ENCODE measurements around the gene SLC27A2. TPM values are rescaled to one million over a fixed set of nuclear protein-coding genes. Genes with fewer than 3 reads are reported as not detected.
"Not testable (repeated sequence)": the region's sequence is repeated elsewhere in the genome, so short reads cannot be mapped to it uniquely, and the experiment has no call there.

Gene SLC27A2
- total RNA-seq: 10 to 100 TPM; 28.6 to 29.2 TPM

DNA sequence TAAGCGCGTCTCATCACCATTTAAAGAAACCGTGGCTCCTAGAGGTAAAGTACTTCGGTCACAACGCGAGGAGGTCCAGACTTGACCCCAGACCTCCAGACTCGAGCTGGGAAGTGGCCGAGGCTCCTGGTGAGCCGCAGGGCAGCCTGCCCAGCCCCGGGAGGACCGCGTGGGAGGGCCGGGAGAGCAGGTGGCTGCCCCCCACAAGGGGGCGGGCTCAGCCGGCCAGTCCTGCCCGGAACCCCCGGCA, at the start of gene SLC27A2:
Gene SLC27A2, plus strand, starts transcription at position 228 of the 250 bp plus-strand sequence. CDS start 232 bp downstream, outside the sequence.
- POLR2A ChIA-PET: interaction anchor here (1.9 to 2.3 kb wide), 2 partner anchors 79 to 174 kb away, joined by 16 read pairs; partner anchors contain the start of gene GABPB1

DNA sequence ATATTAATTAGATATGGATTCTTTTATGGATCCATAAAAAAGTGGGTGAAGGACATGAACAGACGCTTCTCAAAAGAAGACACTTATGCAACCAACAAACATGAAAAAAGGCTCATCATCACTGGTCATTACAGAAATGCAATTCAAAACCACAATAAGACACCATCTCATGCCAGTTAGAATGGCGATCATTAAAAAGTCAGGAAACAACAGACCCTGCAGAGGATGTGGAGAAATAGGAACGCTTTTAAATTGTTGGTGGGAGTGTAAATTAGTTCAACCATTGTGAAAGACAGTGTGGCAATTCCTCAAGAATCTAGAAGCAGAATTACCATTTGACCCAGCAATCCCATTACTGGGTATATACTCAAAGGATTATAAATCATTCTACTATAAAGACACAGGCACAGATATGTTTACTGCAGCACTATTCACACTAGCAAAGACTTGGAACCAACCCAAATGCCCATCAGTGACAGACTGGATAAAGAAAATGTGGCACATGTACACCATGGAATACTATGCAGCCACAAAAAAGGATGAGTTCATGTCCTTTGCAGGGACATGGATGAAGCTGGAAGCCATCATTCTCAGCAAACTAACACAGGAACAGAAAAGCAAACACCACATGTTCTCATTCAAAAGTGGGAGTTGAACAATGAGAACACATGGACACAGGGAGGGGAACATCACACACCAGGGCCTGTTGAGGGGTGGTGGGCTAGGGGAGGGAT, 49.6 kb upstream of the SLC27A2 start:
- POLR2A ChIA-PET: interaction anchor here (0.6 kb wide), 2 partner anchors 220 to 221 kb away, joined by 3 to 4 read pairs; no protein-coding TSS in a partner anchor
- CTCF ChIA-PET: not testable (repeated sequence)

More for the DNA sequence above, at the start of gene SLC27A2:
- CTCF ChIA-PET: interaction anchor here (0.9 to 2.7 kb wide), 4 partner anchors 30 to 134 kb away, joined by 3 to 11 read pairs (median 6); no protein-coding TSS in a partner anchor

DNA sequence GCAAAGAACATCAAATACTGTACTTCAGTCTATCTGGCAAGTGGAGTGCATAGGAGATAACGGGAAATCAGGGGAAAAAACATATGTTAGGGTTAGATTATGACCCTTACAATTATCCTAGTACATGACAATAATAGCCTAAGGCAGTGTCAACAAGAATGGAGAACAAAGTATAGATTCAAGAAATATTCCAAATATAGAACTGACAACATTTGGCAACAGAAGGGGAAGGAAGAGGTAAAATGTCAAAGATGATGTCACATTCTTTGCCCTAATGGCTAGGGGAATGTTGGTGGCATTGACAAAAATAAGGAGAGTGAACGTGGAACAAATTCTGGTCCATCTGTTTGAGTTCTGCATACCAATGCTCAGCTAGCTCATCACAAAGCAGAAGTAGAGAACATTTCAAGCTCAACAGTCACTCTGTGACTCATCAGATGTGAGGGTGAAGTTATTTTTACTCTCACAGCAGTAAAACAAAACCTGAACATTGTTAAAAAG, 47.4 kb upstream of the SLC27A2 start:
- ChIA-PET POLR2A (interaction anchor here (0.6 to 1.5 kb wide), 3 partner anchors 121 to 221 kb away, joined by 4 read pairs; partner anchors contain the start of gene GABPB1), CTCF (interaction anchor here (1.2 to 2.0 kb wide), 3 partner anchors 11 to 126 kb away, joined by 3 to 5 read pairs (median 4); no protein-coding TSS in a partner anchor)

DNA sequence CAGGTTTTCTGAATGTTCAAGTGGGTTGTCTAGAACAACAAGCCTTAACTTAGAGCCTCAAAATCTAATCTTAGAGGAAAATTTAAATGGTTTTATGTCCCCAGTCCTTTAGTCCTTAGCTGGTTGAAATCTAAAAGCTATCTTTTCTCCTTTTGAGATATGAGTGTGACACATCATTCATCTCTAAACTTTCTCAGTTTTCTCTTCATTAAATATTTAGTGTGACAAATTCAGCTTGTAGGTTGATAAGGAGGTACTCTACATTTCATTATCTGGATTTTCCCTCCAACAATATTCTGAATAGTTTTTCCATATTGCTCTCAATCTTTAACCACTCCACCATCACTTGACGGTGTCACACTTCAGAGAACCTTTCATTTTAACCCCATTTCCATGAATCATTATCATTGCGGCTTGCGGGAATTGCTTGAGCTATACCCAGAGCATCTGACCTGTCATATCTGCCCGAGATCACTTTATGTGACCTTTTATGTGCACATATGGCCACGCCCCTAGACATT, 46.9 kb upstream of the SLC27A2 start:
- ChIA-PET POLR2A (interaction anchor here (0.6 to 1.5 kb wide), 3 partner anchors 122 to 220 kb away, joined by 4 read pairs; partner anchors contain the start of gene GABPB1), CTCF (interaction anchor here (1.2 to 2.0 kb wide), 3 partner anchors 11 to 126 kb away, joined by 3 to 5 read pairs (median 4); no protein-coding TSS in a partner anchor)

GRCh38 chr15:50137330-50137761, 44.6 kb upstream of the SLC27A2 start:
- POLR2A ChIA-PET: interaction anchor here (0.9 kb wide), 1 partner anchor 121 kb away, joined by 3 read pairs; no protein-coding TSS in a partner anchor

GRCh38 chr15:50137893-50138292, 44.1 kb upstream of the SLC27A2 start:
- ChIA-PET CTCF (interaction anchor here (0.6 kb wide), 1 partner anchor 9 kb away, joined by 4 read pairs; no protein-coding TSS in a partner anchor), POLR2A (interaction anchor here (0.9 kb wide), 1 partner anchor 120 kb away, joined by 3 read pairs; no protein-coding TSS in a partner anchor)

More at GRCh38 chr15:50137330-50137761, 44.6 kb upstream of the SLC27A2 start:
- CTCF ChIA-PET: interaction anchor here (0.6 to 1.4 kb wide), 2 partner anchors 8 to 10 kb away, joined by 3 to 4 read pairs; no protein-coding TSS in a partner anchor

DNA sequence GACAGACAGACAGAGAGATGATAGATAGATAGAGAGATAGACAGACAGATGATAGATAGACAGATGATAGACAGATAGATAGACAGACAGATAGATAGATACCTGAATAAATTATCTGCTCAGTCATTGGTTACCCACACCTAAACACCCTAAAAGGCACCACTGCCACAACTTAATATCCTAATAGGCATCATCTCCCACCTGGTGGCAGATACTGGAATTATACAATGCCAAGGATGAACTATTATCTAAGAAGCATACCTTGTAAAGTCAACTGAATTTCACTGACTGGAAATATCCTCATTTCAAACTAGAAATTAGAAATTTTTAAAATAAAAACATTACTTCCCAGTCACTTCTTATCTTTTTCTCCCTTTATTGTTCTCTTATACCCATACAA, 43.6 kb upstream of the SLC27A2 start:
- ChIA-PET POLR2A (no interaction called here), CTCF (no interaction called here)

DNA sequence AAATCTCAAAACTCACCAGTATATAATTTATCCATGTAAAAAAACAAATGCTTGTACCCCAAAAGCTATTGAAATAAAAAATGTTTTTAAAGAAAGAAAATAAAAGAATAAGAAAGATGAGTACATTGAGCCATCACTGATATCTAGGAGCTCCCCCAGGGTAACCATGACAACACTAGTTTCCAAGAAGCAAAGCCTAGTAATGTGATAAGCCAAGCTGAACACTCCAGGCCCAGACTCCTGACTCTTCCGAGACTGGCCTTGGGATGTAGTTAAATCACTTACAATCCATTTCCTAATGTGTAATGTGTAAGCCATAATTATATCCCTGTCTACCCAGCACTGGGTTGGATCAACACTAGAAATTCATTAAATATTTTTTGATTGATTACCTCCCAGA, 41.9 kb upstream of the SLC27A2 start:
- ChIA-PET POLR2A (no interaction called here), CTCF (no interaction called here)

DNA sequence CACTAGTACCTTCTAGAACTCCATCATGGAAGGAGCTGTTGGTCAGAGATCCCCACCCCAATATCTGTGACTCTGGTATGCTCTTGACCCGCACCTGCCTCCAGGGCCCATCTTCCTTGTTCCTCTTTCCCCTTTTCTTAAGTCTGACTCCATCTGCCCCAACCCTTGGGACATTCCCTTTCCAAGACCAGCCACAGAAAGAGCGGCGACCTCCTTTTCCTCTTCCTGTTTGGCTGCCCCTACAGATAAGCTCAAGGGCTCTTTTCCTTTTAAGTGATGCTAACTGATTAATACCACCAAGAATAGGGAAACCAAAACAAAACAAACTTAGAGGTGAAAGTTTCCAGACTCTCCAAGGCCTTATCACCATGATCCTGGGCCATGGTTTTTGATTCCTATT, 41.0 kb upstream of the SLC27A2 start:
- ChIA-PET POLR2A (no interaction called here), CTCF (no interaction called here)

- CTCF ChIA-PET: interaction anchor here (0.5 kb wide), 1 partner anchor 286 kb away, joined by 5 read pairs; no protein-coding TSS in a partner anchor
- POLR2A ChIA-PET: no interaction called here
These were observed 40.1 kb upstream of the SLC27A2 start for GRCh38 chr15:50141856-50142255.

- ChIA-PET CTCF (no interaction called here), POLR2A (no interaction called here)
These were observed 38.6 kb upstream of the SLC27A2 start for GRCh38 chr15:50143255-50143860.

DNA sequence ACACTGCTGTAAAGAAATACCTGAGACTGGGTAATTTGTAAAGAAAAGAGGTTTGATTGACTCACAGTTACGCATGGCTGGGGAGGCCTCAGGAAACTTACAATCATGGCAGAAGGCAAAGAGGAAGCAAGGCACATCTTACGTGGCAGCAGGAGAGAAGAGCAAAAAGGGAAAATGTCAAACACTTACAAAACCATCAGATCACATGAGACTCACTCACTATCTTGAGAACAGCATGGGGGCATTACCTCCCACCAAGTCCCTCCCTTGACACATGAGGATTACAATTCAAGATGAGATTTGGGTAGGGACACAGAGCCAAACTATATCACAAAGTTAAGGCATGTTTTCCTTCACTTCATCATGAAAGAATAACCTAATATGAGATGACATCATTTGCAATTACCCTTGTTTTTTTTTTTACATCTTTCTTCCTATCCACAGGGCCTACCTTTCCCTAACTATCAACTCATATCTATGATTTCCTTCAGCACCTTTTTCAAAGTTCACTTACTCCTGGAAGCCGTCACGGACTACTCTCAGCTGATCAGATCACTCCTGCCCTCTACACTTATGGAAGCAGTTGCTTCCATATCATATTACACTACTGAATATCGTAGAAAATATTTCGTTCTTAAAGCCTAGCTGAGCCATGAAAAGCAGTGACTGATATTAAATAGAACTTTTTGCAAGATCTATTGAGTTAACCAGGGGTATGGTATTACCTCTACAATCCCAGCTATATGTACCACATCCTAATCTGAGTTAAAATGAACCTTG, 37.5 kb upstream of the SLC27A2 start:
- ChIA-PET POLR2A (no interaction called here), CTCF (interaction anchor here (1.0 to 1.6 kb wide), 5 partner anchors 8 to 1005 kb away, joined by 3 to 5 read pairs (median 3); no protein-coding TSS in a partner anchor)

DNA sequence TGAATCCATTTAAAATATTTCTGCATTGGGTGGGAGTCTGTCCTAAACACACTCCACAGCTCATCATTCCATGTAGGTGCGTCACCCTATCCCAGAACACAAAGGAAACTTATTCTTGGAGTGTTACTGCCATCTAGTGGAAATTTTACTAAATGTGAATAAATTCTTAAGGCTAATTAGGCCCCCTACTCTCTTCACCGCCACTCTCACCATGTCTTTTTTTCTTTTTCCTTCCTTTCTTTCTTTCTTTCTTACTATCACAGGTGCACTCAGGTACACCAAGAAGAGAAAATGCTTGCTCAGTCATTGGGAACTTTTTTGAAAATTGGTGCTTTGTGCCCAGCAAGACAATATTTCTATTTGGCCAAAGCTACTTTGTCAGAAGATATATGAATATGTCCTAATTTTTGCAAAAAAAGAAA, 36.5 kb upstream of the SLC27A2 start:
- ChIA-PET CTCF (interaction anchor here (0.6 to 1.6 kb wide), 9 partner anchors 9 to 1006 kb away, joined by 3 to 5 read pairs (median 3); no protein-coding TSS in a partner anchor), POLR2A (interaction anchor here (0.5 kb wide), 1 partner anchor 67 kb away, joined by 3 read pairs; no protein-coding TSS in a partner anchor)

DNA sequence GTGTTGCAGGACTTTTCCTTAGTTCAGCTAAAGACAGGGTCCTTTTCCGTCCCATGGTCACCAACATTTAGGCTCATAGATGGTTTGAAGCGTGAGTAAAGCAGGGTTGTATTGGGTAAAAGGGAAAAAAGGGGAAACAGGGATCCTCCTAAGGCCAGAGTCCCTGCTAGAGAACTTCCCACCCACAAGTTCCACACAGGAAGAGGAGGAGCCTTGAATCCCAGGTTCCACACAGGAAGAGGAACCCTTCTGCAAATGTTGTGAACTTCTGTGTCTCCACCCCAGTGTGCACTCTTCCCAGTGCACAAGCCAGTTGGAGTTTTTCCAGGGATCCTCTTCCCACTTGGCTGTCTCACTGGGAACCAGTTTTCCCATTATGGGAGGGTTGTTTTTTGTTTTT, 35.4 kb upstream of the SLC27A2 start:
- ChIA-PET POLR2A (no interaction called here), CTCF (interaction anchor here (0.5 to 0.7 kb wide), 2 partner anchors 9 to 44 kb away, joined by 3 to 4 read pairs; no protein-coding TSS in a partner anchor)

DNA sequence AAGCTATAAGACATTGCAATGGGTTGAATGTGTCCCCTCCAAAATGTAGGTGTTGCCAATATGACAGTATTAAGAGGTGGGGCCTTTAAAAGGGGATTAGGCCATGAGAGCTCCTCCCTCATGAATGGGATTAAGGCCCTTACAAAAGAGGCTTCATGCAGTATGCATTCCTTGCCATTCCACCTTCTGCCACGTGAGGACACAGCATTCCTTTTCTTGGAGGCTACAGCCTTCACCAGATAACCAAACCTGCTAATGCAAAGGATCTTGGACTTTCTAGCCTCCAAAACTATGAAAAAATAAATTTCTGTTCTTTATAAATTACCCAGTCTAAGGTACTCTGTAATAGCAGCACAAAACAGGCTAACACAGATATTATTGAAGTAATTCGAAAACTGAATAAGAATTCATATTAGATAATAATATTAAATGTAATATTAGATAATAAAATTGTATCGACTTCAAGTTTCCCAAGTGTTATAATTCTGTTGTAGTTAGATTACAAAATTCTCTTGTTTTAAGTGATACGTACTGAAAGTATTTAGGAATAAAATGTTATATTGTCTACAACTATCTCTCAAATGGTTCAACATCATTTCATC, 33.5 kb upstream of the SLC27A2 start:
- POLR2A ChIA-PET: no interaction called here
- CTCF ChIA-PET: interaction anchor here (0.6 to 1.0 kb wide), 2 partner anchors 34 to 188 kb away, joined by 3 read pairs; no protein-coding TSS in a partner anchor

DNA sequence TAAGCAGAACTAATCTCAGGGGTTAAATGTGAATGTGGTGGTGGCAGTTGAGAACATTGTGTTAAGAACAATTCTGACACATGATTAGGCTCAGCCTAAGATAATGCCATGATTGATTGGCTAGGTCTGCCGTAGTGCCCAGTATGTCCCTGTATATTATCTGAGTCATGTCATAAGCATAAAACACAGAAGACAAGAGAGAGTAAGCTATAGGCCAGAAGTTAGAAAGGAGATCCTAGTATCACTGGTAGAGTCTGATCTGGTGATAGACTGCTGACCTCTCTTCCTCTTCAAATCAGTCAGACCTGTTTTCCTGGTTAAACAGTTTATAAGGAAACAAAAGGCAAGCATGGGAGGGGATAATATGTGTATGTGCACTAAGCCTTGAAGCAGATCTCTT, 32.9 kb upstream of the SLC27A2 start:
- CTCF ChIA-PET: no interaction called here
- POLR2A ChIA-PET: no interaction called here

DNA sequence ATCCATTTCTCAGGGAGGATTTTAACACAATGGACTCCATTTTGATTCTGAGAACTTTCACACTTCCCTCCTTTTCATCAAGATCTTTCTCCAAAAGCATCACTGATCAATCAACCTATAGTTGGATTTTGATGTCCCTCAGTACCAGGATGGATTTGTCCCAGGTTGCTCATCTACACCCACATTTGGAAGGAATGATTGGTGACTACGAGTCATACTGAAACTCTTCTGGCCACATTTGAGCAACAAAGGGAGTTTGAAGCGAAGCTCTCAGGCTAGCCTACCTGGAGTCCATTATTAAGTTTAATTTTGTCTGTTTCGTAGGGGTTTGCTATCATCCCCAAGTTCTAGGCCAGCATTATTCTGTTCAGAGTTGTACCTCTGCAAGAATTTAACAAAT, 31.6 kb upstream of the SLC27A2 start:
- POLR2A ChIA-PET: interaction anchor here (0.6 kb wide), 1 partner anchor 1186 kb away, joined by 3 read pairs; the partner anchor contains the start of gene SHC4
- CTCF ChIA-PET: no interaction called here

DNA sequence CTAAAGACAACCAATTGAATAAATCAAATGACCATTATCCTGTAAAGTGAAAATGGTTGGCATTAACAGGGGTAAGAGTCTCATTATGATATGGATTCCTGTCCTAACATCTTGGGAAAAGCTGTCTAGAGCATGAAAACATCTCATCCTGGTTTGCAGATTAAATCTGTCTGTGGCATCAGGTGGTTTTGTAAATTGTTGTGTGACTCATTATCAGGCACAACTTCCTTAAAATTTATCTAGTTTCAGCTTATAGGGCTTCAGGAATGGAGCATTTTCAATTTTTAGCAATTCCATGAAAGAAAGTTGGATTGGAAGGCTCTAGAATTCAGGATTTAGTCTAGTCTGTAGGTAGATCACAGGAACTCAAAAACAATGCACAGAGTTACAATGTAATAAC, 31.1 kb upstream of the SLC27A2 start:
- ChIA-PET CTCF (interaction anchor here (0.7 kb wide), 1 partner anchor 22 kb away, joined by 4 read pairs; no protein-coding TSS in a partner anchor), POLR2A (no interaction called here)

Data from activated CD8-positive, alpha-beta memory T cell treated with anti-CD3 and anti-CD28 coated beads for 36 hours (primary cell).